Measurements from ENCODE around the gene NEXN.

Gene NEXN

GRCh38 chr1:77961392-77961791, 73.0 kb downstream of the NEXN start:
- POLR2A ChIA-PET, result interaction anchor here (1.0 kb wide), 1 partner anchor 17 kb away, joined by 3 read pairs; no protein-coding TSS in a partner anchor
- TF ChIP-seq PKNOX1 (IDR thresholded peaks at IDR 0.05) (no peak), SP1 (IDR thresholded peaks at IDR 0.05) (no peak), ELF4 (IDR thresholded peaks at IDR 0.05) (no peak), LEF1 (IDR thresholded peaks at IDR 0.05; ENCODE audit: borderline replicate concordance) (no peak), CTBP1 (IDR thresholded peaks at IDR 0.05; ENCODE audit: borderline replicate concordance) (no peak), SUZ12 (IDR thresholded peaks at IDR 0.05) (no peak), TARDBP (IDR thresholded peaks at IDR 0.05) (no peak), ARNT (IDR thresholded peaks at IDR 0.05) (no peak), HDGF (IDR thresholded peaks at IDR 0.05; ENCODE audit: borderline replicate concordance) (no peak), FOXK2 (IDR thresholded peaks at IDR 0.05) (no peak), L3MBTL2 (conservative IDR thresholded peaks at IDR 0.05) (no peak), NFRKB (IDR thresholded peaks at IDR 0.05) (no peak), FOXA1 (IDR thresholded peaks at IDR 0.05) (no peak), BHLHE40 (IDR thresholded peaks at IDR 0.05; ENCODE audit: borderline replicate concordance) (no peak), FOXM1 (IDR thresholded peaks at IDR 0.05; ENCODE audit: borderline replicate concordance) (no peak)
- DNase-seq (ENCODE audit: extremely low spot score), result no peak
- CTCF ChIA-PET, result no interaction called here

- no peak for TF ChIP-seq L3MBTL2 (conservative IDR thresholded peaks at IDR 0.05)
- no peak for TF ChIP-seq LEF1 (IDR thresholded peaks at IDR 0.05; ENCODE audit: borderline replicate concordance)
- no peak for TF ChIP-seq ZNF384 (IDR thresholded peaks at IDR 0.05)
- no peak for TF ChIP-seq ELF4 (IDR thresholded peaks at IDR 0.05)
- no peak for TF ChIP-seq BHLHE40 (IDR thresholded peaks at IDR 0.05; ENCODE audit: borderline replicate concordance)
- TF ChIP-seq FOXA1 (IDR thresholded peaks at IDR 0.05), result no peak
- no peak for TF ChIP-seq NFRKB (IDR thresholded peaks at IDR 0.05)
- TF ChIP-seq FOXM1 (IDR thresholded peaks at IDR 0.05; ENCODE audit: borderline replicate concordance), result no peak
- no peak for TF ChIP-seq TARDBP (IDR thresholded peaks at IDR 0.05)
- no peak for TF ChIP-seq CTBP1 (IDR thresholded peaks at IDR 0.05; ENCODE audit: borderline replicate concordance)
- TF ChIP-seq SP1 (IDR thresholded peaks at IDR 0.05), result no peak
- TF ChIP-seq PKNOX1 (IDR thresholded peaks at IDR 0.05), result no peak
- TF ChIP-seq ARNT (IDR thresholded peaks at IDR 0.05), result no peak
- no peak for TF ChIP-seq HDGF (IDR thresholded peaks at IDR 0.05; ENCODE audit: borderline replicate concordance)
- no peak for TF ChIP-seq SUZ12 (IDR thresholded peaks at IDR 0.05)
- TF ChIP-seq FOXK2 (IDR thresholded peaks at IDR 0.05), result no peak
- ChIA-PET CTCF (interaction anchor here (0.7 kb wide), 1 partner anchor 148 kb away, joined by 3 read pairs; no protein-coding TSS in a partner anchor), POLR2A (no interaction called here)
- DNase-seq (ENCODE audit: extremely low spot score), result no peak
These were observed 77.9 kb downstream of the NEXN start for GRCh38 chr1:77966291-77966690.

GRCh38 chr1:77970192-77970591, 81.8 kb downstream of the NEXN start:
- CTCF ChIA-PET, result interaction anchor here (0.8 kb wide), 1 partner anchor 696 kb away, joined by 3 read pairs; no protein-coding TSS in a partner anchor
- TF ChIP-seq NFRKB (IDR thresholded peaks at IDR 0.05), result no peak
- no peak for TF ChIP-seq L3MBTL2 (conservative IDR thresholded peaks at IDR 0.05)
- TF ChIP-seq SUZ12 (IDR thresholded peaks at IDR 0.05), result no peak
- TF ChIP-seq ZNF384 (IDR thresholded peaks at IDR 0.05), result no peak
- TF ChIP-seq ELF4 (IDR thresholded peaks at IDR 0.05), result no peak
- TF ChIP-seq FOXM1 (IDR thresholded peaks at IDR 0.05; ENCODE audit: borderline replicate concordance), result no peak
- no peak for TF ChIP-seq HDGF (IDR thresholded peaks at IDR 0.05; ENCODE audit: borderline replicate concordance)
- no peak for TF ChIP-seq CTBP1 (IDR thresholded peaks at IDR 0.05; ENCODE audit: borderline replicate concordance)
- no peak for TF ChIP-seq ARNT (IDR thresholded peaks at IDR 0.05)
- TF ChIP-seq FOXK2 (IDR thresholded peaks at IDR 0.05), result no peak
- no peak for TF ChIP-seq TARDBP (IDR thresholded peaks at IDR 0.05)
- no peak for TF ChIP-seq FOXA1 (IDR thresholded peaks at IDR 0.05)
- TF ChIP-seq LEF1 (IDR thresholded peaks at IDR 0.05; ENCODE audit: borderline replicate concordance), result no peak
- TF ChIP-seq BHLHE40 (IDR thresholded peaks at IDR 0.05; ENCODE audit: borderline replicate concordance), result no peak
- no peak for TF ChIP-seq PKNOX1 (IDR thresholded peaks at IDR 0.05)
- no peak for TF ChIP-seq SP1 (IDR thresholded peaks at IDR 0.05)
- DNase-seq (ENCODE audit: extremely low spot score), result no peak
- POLR2A ChIA-PET, result no interaction called here

- ChIA-PET CTCF (no interaction called here), POLR2A (no interaction called here)
- DNase-seq (ENCODE audit: extremely low spot score), result no peak
- TF ChIP-seq LEF1 (IDR thresholded peaks at IDR 0.05; ENCODE audit: borderline replicate concordance) (no peak), ARNT (IDR thresholded peaks at IDR 0.05) (no peak), FOXM1 (IDR thresholded peaks at IDR 0.05; ENCODE audit: borderline replicate concordance) (no peak), SP1 (IDR thresholded peaks at IDR 0.05) (no peak), HDGF (IDR thresholded peaks at IDR 0.05; ENCODE audit: borderline replicate concordance) (no peak), TARDBP (IDR thresholded peaks at IDR 0.05) (no peak), PKNOX1 (IDR thresholded peaks at IDR 0.05) (no peak), CTBP1 (IDR thresholded peaks at IDR 0.05; ENCODE audit: borderline replicate concordance) (no peak), BHLHE40 (IDR thresholded peaks at IDR 0.05; ENCODE audit: borderline replicate concordance) (no peak), FOXA1 (IDR thresholded peaks at IDR 0.05) (no peak), FOXK2 (IDR thresholded peaks at IDR 0.05) (no peak), NFRKB (IDR thresholded peaks at IDR 0.05) (no peak), SUZ12 (IDR thresholded peaks at IDR 0.05) (no peak), ZNF384 (IDR thresholded peaks at IDR 0.05) (no peak), L3MBTL2 (conservative IDR thresholded peaks at IDR 0.05) (no peak), ELF4 (IDR thresholded peaks at IDR 0.05) (no peak)
These were observed 83.7 kb downstream of the NEXN start for GRCh38 chr1:77972080-77972479.

GRCh38 chr1:77975386-77975785, 87.0 kb downstream of the NEXN start:
- TF ChIP-seq SP1 (IDR thresholded peaks at IDR 0.05), result no peak
- TF ChIP-seq HDGF (IDR thresholded peaks at IDR 0.05; ENCODE audit: borderline replicate concordance), result no peak
- no peak for TF ChIP-seq ARNT (IDR thresholded peaks at IDR 0.05)
- no peak for TF ChIP-seq FOXK2 (IDR thresholded peaks at IDR 0.05)
- TF ChIP-seq ELF4 (IDR thresholded peaks at IDR 0.05), result no peak
- TF ChIP-seq PKNOX1 (IDR thresholded peaks at IDR 0.05), result no peak
- no peak for TF ChIP-seq L3MBTL2 (conservative IDR thresholded peaks at IDR 0.05)
- no peak for TF ChIP-seq FOXA1 (IDR thresholded peaks at IDR 0.05)
- ChIA-PET CTCF (interaction anchor here (1.1 kb wide), 1 partner anchor 139 kb away, joined by 4 read pairs; no protein-coding TSS in a partner anchor), POLR2A (no interaction called here)
- DNase-seq (ENCODE audit: extremely low spot score), result no peak

All from HEK293T (cell line).